H9 (cell line): ENCODE measurements around the gene LRRC74B. TPM values are rescaled to one million over a fixed set of nuclear protein-coding genes. Genes with fewer than 3 reads are reported as not detected.

ENCODE experiments used
- DNase-seq: peaks from one replicate; pipeline ENCODE4 v3.0.0-alpha.2; 2017
- H2AFZ ChIP-seq: one replicate; pipeline ENCODE4 v1.6.1; 2013; ENCODE audit warnings: mild to moderate bottlenecking, low read length, control low read depth, moderate library complexity
- H2AK5ac ChIP-seq: 2 replicates; pipeline ENCODE4 v1.6.1; 2013; ENCODE audit warnings: low read length, control low read depth, mixed read lengths; ENCODE audit not compliant: insufficient read length
- H2BK120ac ChIP-seq: one replicate; pipeline ENCODE4 v1.6.1; 2013; ENCODE audit warnings: low read depth, mild to moderate bottlenecking, low read length, control low read depth, inconsistent platforms; ENCODE audit not compliant: poor library complexity, severe bottlenecking
- H2BK12ac ChIP-seq: 2 replicates; pipeline ENCODE4 v1.6.1; 2013; ENCODE audit warnings: low read length, control low read depth, mixed read lengths, low read depth; ENCODE audit not compliant: insufficient read length
- H2BK15ac ChIP-seq: 2 replicates; pipeline ENCODE4 v1.6.1; 2013; ENCODE audit warnings: low read depth, low read length, control low read depth
- H2BK20ac ChIP-seq: one replicate; pipeline ENCODE4 v1.6.1; 2013; ENCODE audit warnings: low read depth, mild to moderate bottlenecking, low read length, control low read depth, inconsistent platforms; ENCODE audit not compliant: poor library complexity, severe bottlenecking
- H2BK5ac ChIP-seq: 2 replicates; pipeline ENCODE4 v1.6.1; 2013; ENCODE audit warnings: low read length, control low read depth, mixed read lengths; ENCODE audit not compliant: insufficient read length
- H3K14ac ChIP-seq: 2 replicates; pipeline ENCODE4 v1.6.1; 2013; ENCODE audit warnings: low read length, control low read depth; ENCODE audit not compliant: insufficient read depth
- H3K18ac ChIP-seq: 2 replicates; pipeline ENCODE4 v1.6.1; 2013; ENCODE audit warnings: low read depth, mild to moderate bottlenecking, mixed read lengths, low read length, control low read depth; ENCODE audit not compliant: insufficient read length
- H3K23ac ChIP-seq: 2 replicates; pipeline ENCODE4 v1.6.1; 2013; ENCODE audit warnings: low read length, control low read depth, mixed read lengths, low read depth; ENCODE audit not compliant: insufficient read length
- H3K23me2 ChIP-seq: 2 replicates; pipeline ENCODE4 v1.6.1; 2013; ENCODE audit warnings: low read depth, mild to moderate bottlenecking, mixed read lengths, low read length, control low read depth; ENCODE audit not compliant: insufficient read length, poor library complexity, severe bottlenecking
- H3K27ac ChIP-seq: 2 replicates; pipeline ENCODE4 v1.5.1; 2013; ENCODE audit warnings: low read length, control low read depth, mixed read lengths, low read depth; ENCODE audit not compliant: insufficient read length
- H3K27me3 ChIP-seq: 2 replicates; pipeline ENCODE4 v1.6.1; 2013; ENCODE audit warnings: low read length, control low read depth, inconsistent platforms; ENCODE audit not compliant: insufficient read depth
- H3K4ac ChIP-seq: 2 replicates; pipeline ENCODE4 v1.6.1; 2013; ENCODE audit warnings: low read depth, mild to moderate bottlenecking, control low read depth, inconsistent platforms, low read length, moderate library complexity
- H3K4me1 ChIP-seq: 2 replicates; pipeline ENCODE4 v1.6.1; 2013; ENCODE audit warnings: low read length, control low read depth, inconsistent platforms; ENCODE audit not compliant: insufficient read depth
- H3K4me2 ChIP-seq: 2 replicates; pipeline ENCODE4 v1.6.1; 2013; ENCODE audit warnings: low read length, control low read depth, mixed read lengths; ENCODE audit not compliant: insufficient read length, insufficient read depth
- H3K56ac ChIP-seq: 2 replicates; pipeline ENCODE4 v1.6.1; 2013; ENCODE audit warnings: low read depth, mild to moderate bottlenecking, mixed read lengths, low read length, control low read depth; ENCODE audit not compliant: insufficient read length
- H3K79me1 ChIP-seq: 2 replicates; pipeline ENCODE4 v1.6.1; 2013; ENCODE audit warnings: low read depth, mild to moderate bottlenecking, moderate library complexity, low read length, control low read depth, inconsistent platforms; ENCODE audit not compliant: insufficient read depth, poor library complexity, severe bottlenecking
- H3K79me2 ChIP-seq: 2 replicates; pipeline ENCODE4 v1.6.1; 2013; ENCODE audit warnings: low read length, control low read depth, inconsistent platforms; ENCODE audit not compliant: insufficient read depth
- H3K9ac ChIP-seq: 2 replicates; pipeline ENCODE4 v1.6.1; 2013; ENCODE audit warnings: low read length, control low read depth, mixed read lengths; ENCODE audit not compliant: insufficient read length; ENCODE audit errors: extremely low read depth
- H3K9me3 ChIP-seq: one replicate; pipeline ENCODE4 v1.6.1; 2013; ENCODE audit warnings: low read depth, low read length, inconsistent platforms; ENCODE audit not compliant: control insufficient read depth
- H3T11ph ChIP-seq: one replicate; pipeline ENCODE4 v1.6.1; 2013; ENCODE audit warnings: mild to moderate bottlenecking, low read length, control low read depth, inconsistent platforms
- H4K20me1 ChIP-seq: one replicate; pipeline ENCODE4 v1.6.1; 2013; ENCODE audit not compliant: control insufficient read depth, insufficient read length, insufficient read depth
- H4K5ac ChIP-seq: 2 replicates; pipeline ENCODE4 v1.6.1; 2013; ENCODE audit warnings: low read depth, mild to moderate bottlenecking, mixed read lengths, low read length, control low read depth; ENCODE audit not compliant: insufficient read length
- H4K8ac ChIP-seq: replicated peaks from 2 replicates; pipeline ENCODE4 v1.6.1; 2013; ENCODE audit warnings: low read length, control low read depth, mixed read lengths, low read depth; ENCODE audit not compliant: insufficient read length
- H4K91ac ChIP-seq: 2 replicates; pipeline ENCODE4 v1.6.1; 2013; ENCODE audit warnings: low read depth, mild to moderate bottlenecking, moderate library complexity, mixed read lengths, low read length, control low read depth; ENCODE audit not compliant: insufficient read length
- H3K27ac Mint-ChIP-seq, 3 experiments: 2 replicates in 2 of 3; 3 replicates in 1 of 3; pipeline ENCODE4 v1.8.0; 2020 to 2021; ENCODE audit warnings: mixed read lengths in 3 of 3, mild to moderate bottlenecking in 1 of 3, moderate library complexity in 1 of 3
- H3K27me3 Mint-ChIP-seq: 2 replicates; pipeline ENCODE4 v1.8.0; 2021; ENCODE audit warnings: low read depth, mild to moderate bottlenecking, moderate library complexity, mixed read lengths
- H3K36me3 Mint-ChIP-seq, 3 experiments: 2 replicates in 2 of 3; 3 replicates in 1 of 3; pipeline ENCODE4 v1.8.0; 2020 to 2021; ENCODE audit warnings: low read depth in 3 of 3, mixed read lengths in 3 of 3; ENCODE audit not compliant: insufficient read depth in 1 of 3
- H3K4me1 Mint-ChIP-seq, 2 experiments: 2 replicates each; pipeline ENCODE4 v1.8.0; 2020; ENCODE audit warnings: mixed read lengths in 2 of 2
- H3K4me3 Mint-ChIP-seq, 2 experiments: 2 replicates in 1 of 2; 3 replicates in 1 of 2; pipeline ENCODE4 v1.8.0; 2020 to 2021; ENCODE audit warnings: mild to moderate bottlenecking in 2 of 2, mixed read lengths in 2 of 2, moderate library complexity in 1 of 2
- H3K9me3 Mint-ChIP-seq, 2 experiments: 2 replicates in 1 of 2; 3 replicates in 1 of 2; pipeline ENCODE4 v1.8.0; 2020; ENCODE audit warnings: mild to moderate bottlenecking in 2 of 2, mixed read lengths in 2 of 2, moderate library complexity in 1 of 2
- CTCF ChIP-seq: fragments of 200-600 bp; sonication (generic); conservative IDR thresholded peaks from 3 replicates; pipeline ENCODE4 v1.8.0; 2021; ENCODE audit warnings: antibody characterized with exemption, mild to moderate bottlenecking
- WGBS: extraction: QIAGEN DNeasy Blood & Tissue Kit; methylation state at CpG from one replicate; pipeline ENCODE4 v1.1.7; 2013; ENCODE audit warnings: missing lambda C conversion rate, low lambda C conversion rate, mixed read lengths; ENCODE audit not compliant: insufficient read length; ENCODE audit errors: extremely low coverage; 5-methylcytosine and 5-hydroxymethylcytosine counted together
- total RNA-seq: library from RNA; stranded (reverse); gene quantifications from 2 replicates; pipeline ENCODE4 v1.2.1, GENCODE V29; 2021

The LRRC74B gene
- total RNA-seq, 1 experiment from 2014 or later, result not detected

- no peak overlapping the region for H2BK120ac ChIP-seq
- no peak overlapping the region for H2AK5ac ChIP-seq
- no peak overlapping the region for H2BK5ac ChIP-seq
- H3T11ph ChIP-seq, result no peak overlapping the region
- no peaks in the 10 kb centered on the region for H4K20me1 ChIP-seq
- H3K27ac Mint-ChIP-seq, result peak overlapping the region in 2 of 3 experiments; percentile 8 to 81; a peak in 4 of 7 replicates
- DNase-seq, result no peak
- H3K4ac ChIP-seq, result no peak overlapping the region
- H3K79me1 ChIP-seq, result no peaks in the 10 kb centered on the region
- no peaks in the 10 kb centered on the region for H3K27me3 ChIP-seq
- no peaks in the 10 kb centered on the region for H3K36me3 Mint-ChIP-seq
- WGBS, result no CpG with 5 or more reads among the region's 9 CpGs
- no peak overlapping the region for H3K27ac ChIP-seq
- H4K5ac ChIP-seq, result no peak overlapping the region
- peaks cover 23 to 31% of the 10 kb centered on the region in 2 experiments for H3K4me1 Mint-ChIP-seq
- H2BK15ac ChIP-seq, result no peak overlapping the region
- H3K23me2 ChIP-seq, result no peaks in the 10 kb centered on the region
- H2BK12ac ChIP-seq, result no peak overlapping the region
- H3K9me3 Mint-ChIP-seq, result no peaks in the 10 kb centered on the region; a peak in 1 of 5 replicates
- no peak overlapping the region for H2BK20ac ChIP-seq
- no peak overlapping the region for H3K4me2 ChIP-seq
- H3K79me2 ChIP-seq, result no peaks in the 10 kb centered on the region
- no peak overlapping the region for H4K8ac ChIP-seq
- H3K23ac ChIP-seq, result no peak overlapping the region
- H3K18ac ChIP-seq, result no peak overlapping the region
- H4K91ac ChIP-seq, result no peak overlapping the region
- H3K9ac ChIP-seq, result no peak overlapping the region
- H3K27me3 Mint-ChIP-seq, result peaks cover 2% of the 10 kb centered on the region
- no peak for TF ChIP-seq CTCF
- H3K56ac ChIP-seq, result no peak overlapping the region
- no peak overlapping the region for H2AFZ ChIP-seq
- H3K9me3 ChIP-seq, result no peaks in the 10 kb centered on the region
- H3K14ac ChIP-seq, result peak overlapping the region; percentile 5; the same call in 1 of the 2 replicates
- no peak overlapping the region for H3K4me3 Mint-ChIP-seq
- peaks cover 5% of the 10 kb centered on the region; the same call in 1 of the 2 replicates for H3K4me1 ChIP-seq
Measured at GRCh38 chr22:21051145-21051830, 5.5 kb downstream of the LRRC74B start.
